DMS 273 (cell line): ENCODE data around the gene ZNF213.
"Not testable (repeated sequence)": the region's sequence is repeated elsewhere in the genome, so short reads cannot be mapped to it uniquely, and the experiment has no call there.

Source experiments
- DNase-seq: peaks from one replicate; lab custom pipeline; 2025; ENCODE audit not compliant: unreplicated experiment; lab: John Stamatoyannopoulos, UW

ZNF213 gene

DNA sequence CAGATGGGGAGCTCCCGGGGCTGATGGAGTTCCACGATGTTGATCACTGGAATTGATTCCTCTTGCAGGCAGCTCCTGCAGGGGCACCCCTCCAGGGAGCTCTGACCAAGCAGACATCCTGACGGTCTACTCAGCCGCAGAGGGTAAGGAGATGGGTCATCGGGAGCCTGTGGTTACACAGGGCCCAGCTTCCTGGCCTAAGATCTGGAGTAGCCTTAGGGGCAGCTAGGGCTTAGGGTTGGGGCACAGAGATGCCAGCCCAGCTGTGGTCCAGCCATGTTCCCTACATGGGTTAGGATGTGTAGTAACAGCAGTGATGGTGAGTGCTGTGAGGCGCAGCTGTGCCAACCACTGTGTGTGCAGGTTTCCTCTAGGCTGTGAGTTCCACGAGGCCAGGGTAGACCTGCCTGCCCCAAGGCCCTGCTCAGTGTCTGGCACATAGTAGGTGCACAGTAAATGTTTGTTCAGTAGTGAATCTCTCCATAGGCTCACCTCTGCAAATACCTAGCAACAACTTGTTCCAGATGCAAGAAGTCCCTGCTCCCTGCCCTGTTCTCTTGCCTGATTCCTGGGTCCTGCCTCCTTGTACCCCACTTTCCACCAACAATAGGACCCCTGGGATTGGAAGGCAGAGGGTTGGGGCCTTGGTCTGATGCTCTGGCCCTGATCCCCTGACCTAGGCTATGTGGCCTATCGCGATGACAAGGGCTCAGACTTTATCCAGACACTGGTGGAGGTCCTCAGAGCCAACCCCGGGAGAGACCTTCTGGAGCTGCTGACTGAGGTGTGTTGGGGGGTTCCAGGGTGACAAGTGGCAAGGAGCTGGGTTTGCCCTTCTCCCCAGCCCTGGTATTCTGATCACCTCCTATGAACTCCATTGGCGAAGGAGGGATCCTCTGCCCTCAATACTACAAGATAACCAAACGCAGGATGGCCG is 13.7 kb downstream of the ZNF213 start:
- no peak for DNase-seq

DNA sequence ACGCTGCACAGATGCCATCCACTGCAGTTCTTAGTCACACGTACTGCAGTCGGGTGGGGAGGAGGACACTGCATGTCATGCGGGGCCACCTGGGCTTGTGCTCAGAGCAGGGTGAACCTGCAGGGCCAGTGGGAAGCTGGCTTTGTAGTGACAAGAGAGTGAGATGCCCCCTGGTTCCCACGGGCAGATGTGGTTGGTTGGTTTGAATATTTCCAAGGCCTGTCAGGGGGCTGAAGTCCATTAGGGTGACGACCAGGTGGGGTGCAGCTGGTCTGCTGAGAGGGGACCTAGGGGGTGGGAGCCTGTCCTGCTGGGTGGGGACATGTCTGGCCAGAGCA is 14.3 kb downstream of the ZNF213 start:
- no peak for DNase-seq

DNA sequence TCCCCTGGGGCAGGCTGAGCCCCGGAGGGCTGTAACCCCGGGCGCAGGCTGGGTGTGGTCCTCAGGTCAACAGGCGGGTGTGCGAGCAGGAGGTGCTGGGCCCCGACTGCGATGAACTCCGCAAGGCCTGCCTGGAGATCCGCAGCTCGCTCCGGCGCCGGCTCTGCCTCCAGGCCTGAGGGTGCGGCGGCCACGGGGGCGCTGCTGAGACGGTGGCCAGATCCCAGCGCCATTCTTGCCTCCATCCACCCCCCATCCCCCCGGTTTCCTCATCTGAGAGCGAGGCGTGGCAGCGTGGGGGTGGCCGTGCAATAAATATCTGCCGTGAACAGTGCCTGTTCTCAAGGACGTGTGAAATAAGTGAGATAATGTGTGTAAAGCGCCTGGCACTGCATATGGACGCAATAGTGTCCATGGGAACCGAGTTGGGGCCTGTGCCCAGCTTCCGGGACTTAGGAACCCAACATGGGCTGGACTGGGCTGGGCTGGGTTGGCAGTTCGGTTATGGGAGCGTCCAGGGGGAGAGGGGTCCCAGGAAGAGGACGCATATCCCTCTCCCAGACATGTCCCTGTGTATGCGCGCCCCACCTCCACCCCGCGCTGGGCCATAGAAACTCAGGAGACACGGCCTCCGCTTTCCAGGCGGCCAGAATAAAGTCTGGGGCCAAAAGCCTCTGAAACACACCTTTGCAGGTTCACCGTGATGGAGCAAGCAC is 15.0 kb downstream of the ZNF213 start:
- DNase-seq: peak; percentile 85

DNA sequence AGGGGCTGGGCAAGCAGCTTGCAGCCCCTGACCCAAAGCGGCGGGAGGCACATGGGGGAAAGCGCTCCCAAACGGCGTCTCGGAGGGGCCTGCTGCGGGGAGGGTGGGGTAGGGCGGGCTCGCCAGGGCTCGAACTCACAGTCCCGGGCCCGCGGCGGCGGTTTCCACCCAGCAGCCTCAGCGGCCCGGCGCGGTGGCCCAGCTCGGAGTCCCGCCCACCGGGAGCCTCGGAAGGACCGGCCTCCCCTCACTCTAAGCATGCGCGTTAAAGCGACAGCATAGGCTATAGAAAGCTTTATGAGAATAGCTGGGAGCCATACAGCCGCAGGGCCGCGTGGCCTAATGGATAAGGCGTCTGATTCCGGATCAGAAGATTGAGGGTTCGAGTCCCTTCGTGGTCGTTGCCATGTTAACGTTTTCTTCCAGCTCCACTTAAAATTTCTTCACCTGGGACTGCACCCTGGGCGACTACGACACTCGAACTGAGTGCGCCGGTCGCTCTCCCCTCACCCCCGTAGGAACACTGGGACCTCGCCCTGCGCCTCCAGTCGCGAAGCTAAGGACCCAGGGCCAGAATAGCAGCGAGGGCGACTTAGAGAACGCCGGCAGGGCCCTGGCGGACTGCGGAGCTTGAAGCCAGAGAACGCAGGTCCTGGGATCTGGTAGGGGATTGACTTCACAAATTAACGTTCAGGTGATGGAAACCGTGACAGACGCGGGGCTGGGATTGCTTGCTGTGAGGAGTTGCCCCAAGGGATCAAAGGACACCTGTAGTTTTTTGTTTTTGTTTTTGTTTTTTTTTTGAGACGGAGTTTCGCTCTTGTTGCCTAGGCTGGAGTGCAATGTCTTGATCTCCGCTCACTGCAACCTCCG is 15.8 kb downstream of the ZNF213 start:
- peak; percentile 98 for DNase-seq

DNA sequence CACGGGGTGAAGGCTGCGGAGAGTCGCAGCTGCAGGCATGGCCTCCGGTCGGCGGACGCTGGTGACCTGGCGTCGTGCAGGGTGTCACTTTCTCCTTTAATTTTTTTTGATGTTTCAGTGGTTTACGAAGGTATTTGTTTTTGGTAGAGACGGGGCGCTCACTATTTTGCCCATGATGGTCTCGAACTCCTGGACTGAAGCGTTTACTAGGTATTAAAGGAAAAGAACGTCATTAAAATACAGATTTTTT is 17.1 kb downstream of the ZNF213 start:
- no peak for DNase-seq

DNA sequence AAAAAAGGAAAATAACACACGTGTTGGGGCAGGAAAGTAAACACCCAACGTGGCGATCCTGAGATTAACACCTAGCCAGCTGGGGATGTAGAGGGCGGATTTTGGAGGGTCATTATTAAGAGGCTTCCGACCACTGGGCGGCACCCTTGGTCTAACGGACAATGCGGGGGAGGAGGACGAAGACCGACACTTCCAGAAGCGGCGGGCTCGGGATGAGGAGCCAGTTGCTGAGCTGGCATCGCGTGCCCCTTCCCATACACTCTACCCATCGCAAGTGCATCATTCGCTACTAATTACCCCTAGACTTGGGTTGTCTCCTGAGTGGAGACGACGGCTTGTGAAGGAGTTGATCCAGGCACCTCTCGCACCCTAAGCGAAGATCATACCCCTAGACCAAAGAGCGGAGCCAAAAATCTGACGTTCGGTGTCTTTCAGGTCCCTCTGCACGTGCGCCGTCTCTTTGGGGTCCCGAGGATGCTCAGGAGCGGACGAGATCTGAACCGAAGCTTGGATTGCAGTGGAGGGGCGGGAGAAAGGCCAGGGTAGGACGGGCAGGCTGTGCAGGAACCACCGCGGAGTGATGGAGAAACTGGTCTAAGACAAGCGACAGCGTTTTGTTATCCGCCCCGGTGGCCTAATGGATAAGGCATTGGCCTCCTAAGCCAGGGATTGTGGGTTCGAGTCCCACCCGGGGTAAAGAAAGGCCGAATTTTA is 17.6 kb downstream of the ZNF213 start:
- peak; percentile 98 for DNase-seq

DNA sequence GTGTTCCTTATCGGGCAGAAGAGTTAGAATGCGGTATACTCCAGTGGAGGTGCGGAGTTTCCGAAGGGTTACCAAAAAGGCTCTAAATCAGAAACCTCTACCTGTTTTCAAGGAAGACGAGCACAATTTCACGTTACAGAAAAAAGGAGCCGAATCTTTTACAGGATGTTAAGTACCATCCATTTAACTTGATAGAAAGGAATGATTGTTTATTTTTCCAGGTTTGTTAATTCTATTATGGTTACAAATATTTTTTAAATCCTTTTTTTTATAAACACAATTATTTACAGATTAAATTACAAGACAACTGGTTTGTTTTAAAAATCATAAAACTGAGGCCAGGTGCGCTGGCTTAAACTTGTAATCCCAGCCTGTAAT is 18.2 kb downstream of the ZNF213 start:
- no peak for DNase-seq

DNA sequence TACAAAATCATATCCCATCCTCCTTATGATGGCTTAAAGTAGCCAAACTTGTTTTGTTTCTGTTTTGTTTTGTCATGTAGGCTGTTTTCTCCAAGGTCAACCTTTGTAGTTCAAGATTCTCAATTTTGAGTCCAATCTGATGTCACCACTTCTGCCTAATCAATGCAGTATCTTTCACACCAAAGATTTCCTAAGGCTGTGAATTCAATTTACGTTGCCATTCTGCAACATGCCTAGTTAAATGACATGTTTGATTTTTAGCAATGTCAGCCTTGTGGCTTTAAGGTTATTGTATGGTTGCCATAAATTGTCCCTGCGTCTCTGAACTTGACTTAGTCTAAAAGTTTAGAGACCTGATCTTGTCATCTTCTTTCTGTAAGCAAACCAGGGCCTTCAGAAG is 20.4 kb downstream of the ZNF213 start:
- no peak for DNase-seq

DNA sequence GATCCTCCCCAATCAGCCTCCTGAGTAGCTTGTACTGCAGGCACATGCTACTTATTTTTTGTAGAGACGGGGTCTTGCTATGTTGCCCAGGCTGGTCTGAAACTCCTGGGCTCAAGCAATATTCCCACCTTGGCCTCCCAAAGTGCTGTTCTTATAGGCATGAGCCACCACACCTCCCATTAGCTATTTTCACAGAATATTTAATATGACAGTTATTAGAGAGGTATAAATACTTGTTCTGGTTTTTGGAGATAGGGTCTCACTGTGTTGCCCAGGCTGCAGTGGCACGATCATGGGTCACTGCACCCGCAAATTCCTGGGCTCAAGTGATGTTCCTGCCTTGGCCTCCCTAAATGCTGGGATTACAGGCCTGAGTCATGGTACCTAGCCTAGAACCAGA is 21.1 kb downstream of the ZNF213 start:
- DNase-seq: no peak

DNA sequence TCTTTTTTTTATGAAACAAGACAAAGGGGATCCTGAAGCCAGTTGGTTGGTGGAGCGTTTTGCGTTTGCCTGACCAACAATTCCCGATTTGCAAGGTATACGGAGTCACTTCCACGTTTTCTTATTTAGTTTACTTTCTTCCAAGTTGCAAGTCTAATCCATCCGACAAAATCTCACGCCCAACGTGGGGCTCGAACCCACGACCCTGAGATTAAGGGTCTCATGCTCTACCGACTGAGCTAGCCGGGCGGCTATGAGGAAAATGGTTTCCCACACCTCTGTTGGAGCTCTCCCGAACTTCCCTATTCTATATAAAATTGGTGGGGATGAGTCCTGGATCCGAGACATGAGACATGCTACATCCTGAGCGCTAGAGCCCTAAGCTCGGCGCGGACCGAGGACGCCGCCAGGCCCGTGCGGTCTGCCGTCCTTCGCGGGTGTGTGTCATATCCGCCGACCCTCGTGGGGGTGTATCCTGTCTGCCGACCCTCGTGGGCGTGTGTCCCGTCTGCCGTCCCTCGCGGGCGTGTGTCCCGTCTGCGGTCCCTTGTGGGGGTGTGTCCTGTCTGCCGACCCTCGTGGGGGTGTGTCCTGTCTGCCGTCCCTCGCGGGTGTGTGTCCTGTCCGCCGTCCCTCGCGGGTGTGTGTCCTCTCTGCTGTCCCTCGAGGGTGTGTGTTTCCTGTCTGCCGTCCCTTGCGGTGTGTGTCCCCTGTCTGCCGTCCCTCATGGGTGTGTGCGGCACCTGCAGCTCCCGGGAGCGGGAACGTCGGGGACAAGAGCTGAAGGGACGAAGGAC is 22.6 kb downstream of the ZNF213 start:
- DNase-seq: peak; percentile 97

DNA sequence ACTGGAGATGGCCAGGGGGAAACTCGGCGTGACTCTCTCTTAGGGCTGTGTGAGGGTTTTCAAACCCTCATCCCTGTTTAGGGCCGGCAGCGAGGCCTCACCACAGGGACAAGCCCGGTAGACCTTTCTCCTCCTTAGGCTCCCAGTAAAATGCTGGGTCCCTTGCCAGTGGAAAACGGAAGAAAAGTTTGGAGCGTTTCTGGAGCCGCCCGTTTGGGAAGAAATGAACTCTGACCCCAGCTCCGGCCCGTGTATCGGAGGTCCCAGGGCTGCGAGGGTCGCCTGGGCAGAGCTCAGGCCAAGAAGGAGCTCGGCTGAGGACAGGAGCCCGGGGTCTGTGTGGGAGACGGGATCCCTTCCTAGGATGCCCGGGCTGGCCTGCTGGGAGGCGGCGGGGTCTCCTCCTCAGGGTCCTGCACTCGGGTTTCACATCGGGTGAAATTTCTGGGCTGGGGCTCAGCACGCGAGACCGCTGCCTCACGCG is 23.2 kb downstream of the ZNF213 start:
- peak; percentile 72 for DNase-seq

DNA sequence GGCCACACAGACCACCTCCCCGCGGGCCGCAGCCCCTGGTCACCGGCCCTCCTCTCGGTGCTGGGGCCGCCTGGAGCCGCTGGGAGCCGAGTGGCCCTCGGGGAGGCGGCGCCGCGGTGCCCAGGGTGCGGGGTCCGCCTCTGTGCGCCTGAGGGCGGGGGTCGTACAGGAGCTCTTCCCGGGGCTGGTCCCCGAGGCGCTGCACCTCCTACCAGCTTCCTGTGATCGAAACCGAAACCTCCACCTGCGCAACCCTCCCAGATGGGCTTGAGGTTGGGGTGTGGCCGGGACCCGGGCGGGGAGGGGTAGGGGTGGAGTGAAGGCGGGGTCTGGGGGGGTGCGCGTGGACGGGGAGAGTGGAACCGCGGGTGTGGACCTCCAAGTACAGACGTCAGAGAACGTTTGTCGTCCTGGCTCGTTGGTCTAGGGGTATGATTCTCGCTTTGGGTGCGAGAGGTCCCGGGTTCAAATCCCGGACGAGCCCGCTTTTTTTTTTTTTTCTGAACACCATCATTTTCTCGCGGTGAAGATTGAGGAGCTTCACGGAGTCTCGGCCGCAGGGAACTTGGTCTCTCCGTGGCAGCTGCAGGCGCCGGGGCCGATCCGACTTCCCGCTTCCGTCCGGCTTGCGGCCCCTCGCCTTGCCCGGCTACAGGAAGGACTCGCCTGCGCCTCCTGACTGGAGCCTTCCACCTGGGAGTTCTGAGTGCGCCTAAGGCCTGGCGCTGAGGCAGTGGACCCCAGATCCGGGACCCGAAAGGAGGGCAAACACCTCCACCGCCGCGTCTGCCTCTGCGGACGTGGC is 23.9 kb downstream of the ZNF213 start:
- peak; percentile 98 for DNase-seq

DNA sequence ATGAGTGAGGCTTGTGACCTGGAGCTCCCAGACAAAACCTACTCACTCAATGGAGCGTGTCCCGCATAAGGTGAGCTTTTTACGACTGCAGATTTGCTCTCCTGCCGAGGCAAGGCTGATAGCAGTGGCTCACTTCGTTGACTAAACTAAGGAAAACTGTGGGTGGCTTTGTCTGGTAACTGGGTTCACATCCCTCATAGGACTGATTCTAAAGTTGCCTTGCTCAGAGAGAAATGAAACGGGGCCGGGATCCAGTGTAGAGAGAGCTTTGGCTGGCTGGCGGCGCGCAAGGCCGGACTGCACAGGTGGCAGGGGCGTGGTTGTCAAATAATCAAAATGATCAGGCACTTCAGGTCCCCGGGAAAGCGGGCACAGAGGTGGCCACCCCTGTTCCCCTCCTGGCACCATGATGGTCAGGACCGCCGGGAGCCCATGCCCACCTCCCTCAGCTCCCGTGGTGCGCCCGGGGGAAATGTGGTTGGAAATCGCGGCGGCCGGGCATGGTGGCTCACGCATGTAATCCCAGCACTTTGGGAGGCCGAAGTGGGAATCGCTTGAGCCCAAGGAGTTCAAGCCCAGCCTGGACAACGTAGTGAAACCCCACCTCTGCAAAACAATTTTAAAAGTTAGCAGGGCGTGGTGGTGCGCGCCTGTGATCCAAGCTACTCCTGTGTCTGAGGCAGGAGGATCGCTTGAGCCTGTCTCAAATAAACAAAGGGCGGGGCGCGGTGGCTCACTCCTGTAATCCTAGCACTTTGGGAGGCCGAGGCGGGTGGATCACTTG is 26.6 kb downstream of the ZNF213 start:
- DNase-seq: peak; percentile 77

DNA sequence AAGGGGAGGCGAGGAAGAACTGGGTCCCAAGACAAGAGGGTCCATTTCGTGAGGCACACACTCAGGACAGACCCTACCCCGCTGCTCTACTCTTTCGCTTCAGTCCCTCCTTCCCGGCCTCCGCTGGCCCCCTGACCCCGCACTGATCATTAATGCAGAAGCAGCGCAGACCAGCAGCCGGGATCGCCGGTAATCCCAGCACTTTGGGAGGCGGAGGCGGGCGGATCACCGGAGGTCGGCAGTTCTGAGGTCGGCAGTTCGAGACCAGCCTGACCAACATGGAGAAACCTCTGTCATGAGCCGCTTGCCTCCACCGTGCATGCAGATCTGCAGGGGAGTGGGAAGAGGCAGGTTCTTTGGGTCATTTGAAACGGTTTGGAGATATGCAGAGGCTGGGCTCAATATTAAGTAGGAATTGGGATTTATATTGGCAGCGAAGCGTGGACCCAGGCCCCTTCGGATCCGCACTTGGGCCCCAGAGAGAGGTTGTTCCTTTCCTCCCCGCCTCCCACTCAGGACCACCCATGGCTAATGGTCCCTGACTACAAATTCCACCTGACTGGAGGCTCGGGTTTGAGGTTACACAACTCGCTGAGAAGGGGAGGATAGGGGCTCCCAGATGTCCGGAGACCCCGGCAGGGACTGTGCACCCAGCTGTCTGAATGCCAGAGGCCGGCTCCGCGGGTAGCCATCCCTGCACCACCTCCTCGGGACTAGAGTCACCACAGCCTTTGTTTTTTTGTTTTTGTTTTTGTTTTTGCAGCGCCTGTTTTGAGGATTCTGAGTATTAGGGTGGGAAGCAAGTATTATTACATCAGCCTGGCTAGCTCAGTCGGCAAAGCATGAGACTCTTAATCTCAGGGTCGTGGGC is 29.5 kb downstream of the ZNF213 start:
- no peak for DNase-seq

DNA sequence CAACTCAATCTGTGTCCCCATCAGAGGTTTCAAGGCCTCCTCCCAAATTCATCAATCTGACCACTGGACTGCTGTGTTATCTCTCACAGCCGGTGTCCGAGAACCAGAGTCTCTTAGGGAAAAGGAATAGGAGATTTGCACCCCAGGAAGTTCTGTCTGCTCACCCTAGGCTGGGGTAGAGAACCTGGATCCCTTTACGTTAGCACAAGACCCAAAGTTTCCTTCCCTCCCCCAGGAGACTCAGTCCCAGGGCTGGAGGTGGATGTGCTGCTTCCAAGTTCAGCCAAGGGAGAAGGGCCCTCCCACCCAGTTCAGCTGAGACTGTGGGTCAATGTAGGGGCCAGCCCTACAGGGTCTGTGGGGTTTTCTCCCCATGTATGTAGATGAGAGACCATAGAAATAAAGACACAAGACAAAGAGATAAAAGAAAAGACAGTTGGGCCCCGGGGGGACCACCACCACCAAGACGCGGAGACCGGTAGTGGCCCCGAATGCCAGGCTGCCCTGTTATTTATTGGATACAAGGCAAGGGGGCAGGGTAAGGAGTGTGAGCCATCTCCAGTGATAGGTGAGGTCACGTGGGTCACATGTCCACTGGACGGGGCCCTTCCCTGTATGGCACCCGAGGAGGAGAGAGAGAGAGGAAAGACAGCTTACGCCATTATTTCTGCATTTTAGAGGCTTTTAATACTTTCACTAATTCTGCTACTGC is 30.4 kb downstream of the ZNF213 start:
- no peak for DNase-seq

DNA sequence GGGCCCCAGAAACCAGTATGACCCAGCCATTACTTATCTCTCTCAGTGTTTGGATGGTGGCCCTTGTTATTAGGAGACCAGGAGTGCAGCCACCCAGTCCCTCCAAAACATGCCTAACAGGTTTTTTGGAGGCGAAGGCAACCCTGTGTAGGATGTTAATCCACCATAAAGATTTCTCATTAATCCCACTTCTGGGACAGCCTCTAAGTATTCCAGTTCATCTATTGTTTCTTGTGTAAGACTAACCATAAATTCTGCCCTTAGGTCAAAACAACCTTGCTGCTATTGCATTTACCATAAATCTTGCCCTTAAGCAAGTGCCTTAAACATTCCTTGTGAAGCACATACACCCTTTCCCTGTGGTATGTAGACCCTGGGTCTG is 31.7 kb downstream of the ZNF213 start:
- DNase-seq: no peak

DNA sequence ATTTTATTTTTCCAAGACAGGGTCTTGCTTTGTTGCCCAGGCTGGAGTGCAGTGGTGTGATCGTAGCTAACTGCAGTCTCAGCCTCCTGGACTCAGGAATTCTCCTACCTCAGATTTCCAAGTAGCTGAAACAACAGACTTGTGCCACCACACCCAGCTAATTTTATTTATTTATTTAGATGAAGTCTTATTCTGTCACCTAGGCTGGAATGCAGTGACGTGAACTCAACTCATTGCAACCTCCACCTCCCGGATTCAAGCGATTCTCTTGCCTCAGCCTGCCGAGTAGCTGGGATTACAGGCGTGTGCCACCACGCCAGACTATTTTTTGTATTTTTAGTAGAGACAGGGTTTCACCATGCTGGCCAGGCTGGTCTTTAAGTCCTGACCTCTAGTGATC is 33.9 kb downstream of the ZNF213 start:
- not testable (repeated sequence) for DNase-seq
